ENCODE measurements around the gene ST8SIA4.

ST8SIA4 gene

DNA sequence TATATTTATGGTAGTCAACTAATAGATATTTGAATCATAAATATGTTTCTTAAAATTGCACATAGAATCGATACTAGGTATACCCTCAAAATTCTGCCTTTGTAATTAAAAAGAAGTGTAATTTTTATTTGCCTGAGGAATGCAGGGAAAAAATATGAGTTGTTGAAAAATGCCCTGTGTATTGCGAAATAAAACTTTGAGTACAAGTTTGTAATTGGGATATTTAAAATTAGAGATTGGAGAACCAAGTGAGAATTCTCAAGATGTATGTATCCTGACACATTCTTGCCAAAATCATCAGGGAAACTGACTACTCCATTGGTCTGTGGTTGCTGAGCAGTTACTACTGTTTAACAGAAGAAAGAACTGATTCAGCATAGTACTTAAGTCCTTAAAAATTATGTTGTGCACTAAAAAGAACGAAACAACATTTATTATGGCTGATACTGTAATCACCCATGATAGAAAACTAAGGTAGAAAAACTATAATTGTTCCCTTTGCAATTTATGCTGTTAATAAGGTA, 36.0 kb downstream of the ST8SIA4 start:
- no peak for DNase-seq

DNA sequence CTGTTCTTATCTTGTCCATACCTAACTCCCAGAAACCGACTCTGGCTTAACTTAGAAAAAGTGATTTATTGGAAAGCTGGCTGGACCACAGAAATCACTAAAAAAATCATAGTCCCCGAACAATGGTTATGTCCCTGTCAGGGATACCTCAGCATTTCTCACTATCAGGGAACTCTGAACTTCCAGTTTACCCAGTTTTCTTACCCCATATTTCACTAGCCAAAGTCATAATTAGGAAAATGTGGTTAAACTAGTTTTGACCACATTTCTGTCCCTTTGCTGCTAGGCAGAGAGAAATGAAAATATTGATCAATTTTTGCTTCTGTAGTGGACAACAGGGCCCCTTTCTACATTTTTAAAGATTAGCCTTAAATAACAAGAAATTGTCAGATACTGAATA, 38.2 kb downstream of the ST8SIA4 start:
- no peak for DNase-seq

DNA sequence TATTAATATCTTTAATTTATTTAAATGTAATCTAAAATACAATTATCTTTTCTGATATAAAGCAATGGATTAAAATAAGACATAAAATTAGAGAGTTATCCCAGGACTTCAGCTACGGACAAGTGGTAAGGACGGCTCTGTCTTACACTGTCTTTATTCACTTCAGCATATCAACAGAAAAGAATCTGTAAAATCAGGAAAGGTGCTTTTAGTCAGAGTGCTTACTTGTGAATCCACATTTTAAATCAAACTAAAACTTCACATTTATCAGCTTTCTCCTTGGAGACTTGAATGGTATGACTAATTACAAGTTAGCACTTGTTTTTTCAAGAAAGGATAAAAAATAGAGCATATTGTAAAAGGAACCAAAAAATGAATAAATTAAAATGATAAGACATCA, 39.3 kb downstream of the ST8SIA4 start:
- DNase-seq = no peak

DNA sequence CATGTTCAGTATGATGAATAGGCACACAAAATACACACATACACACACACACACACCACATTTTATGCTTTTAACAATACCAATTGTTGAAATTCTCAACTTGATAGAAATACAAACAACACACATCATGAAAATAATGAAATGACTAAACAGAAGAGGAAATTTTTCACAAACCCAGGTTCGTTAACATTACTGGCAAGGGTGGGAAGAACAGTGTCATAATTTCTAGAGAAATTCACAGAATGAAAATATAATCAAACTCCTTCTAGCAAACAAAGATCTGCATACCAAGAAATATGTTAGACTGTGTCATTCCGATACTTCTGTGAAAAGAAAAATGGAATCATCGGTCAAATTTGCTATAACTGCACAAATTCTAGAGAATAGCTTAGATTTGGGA, 41.9 kb downstream of the ST8SIA4 start:
- no peak for DNase-seq

DNA sequence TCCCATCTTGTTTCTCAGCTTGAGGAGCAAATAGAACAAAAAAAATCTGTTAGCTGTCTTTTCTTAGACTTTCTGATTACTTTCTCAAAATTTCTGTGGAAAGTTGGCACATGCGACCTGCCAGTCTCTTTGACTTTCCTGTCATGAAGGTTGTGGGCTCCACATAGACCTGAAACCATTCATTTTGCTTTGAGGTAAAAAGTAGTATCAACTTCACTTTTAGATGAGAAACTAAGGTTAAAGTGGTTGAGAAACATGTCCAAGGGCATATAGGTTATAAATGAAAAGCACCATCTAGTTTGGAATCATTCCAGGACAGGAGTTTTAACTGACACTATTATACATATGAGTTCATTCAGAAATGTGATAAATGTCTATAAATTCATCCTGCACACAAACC, 42.7 kb downstream of the ST8SIA4 start:
- no peak for DNase-seq

DNA sequence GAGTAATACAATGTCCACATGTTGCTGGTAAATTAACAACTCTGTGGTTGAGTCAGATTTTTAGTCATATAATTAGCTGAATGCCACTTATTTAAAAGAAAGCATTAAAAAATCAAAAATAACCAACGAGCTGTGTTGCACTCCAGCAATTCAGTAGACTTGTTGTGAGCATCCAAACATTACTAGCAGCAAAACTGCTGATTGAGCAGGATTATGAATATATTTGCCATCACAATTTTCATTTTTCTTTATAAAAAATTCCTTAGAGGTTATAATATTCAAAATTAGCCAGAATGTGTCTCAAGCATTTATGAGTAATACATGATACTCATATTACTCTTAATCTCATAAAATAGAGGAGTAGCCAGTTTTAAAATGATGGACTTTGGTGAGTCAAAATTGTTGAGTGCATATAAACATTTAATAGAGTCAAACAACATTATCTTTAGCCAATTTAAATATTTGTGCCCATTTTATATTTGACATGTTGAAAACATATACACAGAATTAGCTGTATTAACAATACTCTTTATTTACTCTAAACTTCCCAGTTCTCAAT, 44.0 kb downstream of the ST8SIA4 start:
- DNase-seq = no peak

DNA sequence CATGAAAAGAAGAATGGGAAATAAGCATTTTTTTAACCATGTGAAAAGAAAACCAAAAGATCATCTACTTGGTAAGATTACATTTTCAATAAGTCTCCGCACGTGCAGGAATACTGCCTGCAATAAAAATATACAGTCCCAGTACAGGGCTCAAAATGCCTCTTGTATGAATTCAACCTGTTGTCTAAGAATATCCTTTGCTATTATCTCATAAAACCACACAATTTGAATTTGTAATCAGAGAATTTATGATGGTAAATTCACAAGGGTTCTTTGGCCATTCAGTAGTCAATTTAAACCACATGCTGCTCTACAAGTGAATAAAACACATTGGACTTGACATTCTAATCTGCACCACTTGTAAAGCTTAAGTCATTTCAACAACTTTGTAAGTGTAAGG, 46.6 kb downstream of the ST8SIA4 start:
- DNase-seq = no peak

DNA sequence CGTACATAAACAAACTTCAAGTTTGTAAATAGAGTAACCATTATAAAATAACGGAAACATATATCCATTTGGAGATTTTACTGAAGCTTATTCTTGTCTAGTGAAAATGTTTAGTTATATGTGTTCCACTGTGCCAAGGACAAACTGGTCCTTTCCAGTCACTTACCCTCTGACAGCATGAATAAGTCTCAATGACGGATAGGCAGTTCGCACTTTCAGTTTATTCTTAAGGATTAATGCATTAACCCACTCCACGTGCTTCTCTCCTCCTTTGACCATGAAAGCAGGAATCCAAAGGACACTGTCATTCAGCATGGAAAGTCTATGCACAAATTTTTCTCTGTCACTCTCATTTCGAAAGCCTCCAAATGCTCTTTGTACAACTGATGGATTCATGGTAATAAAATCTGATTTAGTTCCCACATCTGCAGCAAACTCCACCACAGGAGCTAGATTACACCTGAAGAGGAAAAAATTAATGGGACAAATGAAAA, 47.1 kb downstream of the ST8SIA4 start:
- DNase-seq = no peak

DNA sequence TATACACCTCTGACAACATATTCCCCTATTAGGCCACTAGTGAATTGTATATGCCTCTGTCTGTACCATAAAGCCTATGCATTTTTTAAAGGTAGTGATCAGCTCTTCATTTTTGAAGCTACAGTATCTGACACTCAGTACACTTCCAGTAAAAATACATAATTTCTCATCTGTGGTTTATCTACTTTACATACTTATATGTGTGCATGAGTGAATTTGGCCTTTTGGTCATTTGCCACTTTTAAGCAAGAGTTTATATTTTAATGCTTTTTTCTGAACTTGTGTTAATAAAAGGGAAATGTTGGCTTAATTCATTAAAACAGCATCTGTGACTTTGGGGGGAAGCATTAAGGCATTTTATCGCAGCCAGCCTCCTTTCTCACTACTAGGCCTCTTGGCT, 47.8 kb downstream of the ST8SIA4 start:
- no peak for DNase-seq

DNA sequence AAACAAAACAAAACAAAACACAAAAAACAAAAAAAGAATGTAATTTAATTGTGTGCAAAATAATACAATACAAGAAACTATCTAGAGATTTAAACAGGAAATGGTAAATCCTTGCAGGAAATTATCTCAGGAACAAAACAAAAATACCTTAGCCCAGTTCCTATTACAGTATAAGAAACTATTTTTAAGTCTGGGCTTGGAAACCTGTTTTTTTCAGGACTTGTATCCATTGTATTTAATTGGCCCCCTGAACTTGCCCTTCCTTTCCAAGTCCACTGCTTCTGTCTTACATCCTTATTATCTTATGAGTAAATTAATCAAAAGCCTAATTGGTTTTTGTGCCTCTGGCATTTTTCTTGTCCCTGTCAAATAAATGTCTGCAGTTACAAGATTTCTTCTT, 48.5 kb downstream of the ST8SIA4 start:
- DNase-seq = no peak

DNA sequence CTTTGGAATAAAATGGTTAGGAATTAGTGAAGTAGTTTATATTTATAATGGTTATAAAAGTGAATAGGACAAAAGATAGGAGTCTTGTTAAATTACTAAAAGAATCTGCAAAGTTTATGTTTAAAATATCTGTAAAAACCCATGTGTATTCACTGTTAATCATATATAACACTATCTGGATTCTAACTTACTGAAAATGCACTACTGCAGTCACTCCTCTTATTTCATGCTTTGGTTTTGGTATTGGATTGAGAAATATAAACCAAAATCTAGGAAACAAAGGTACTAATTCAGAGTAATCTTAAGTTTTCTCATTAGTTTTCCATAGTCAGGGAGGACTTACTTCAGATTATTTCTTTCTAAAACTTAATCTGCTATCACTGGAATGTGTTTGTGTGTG, 49.5 kb downstream of the ST8SIA4 start:
- no peak for DNase-seq

DNA sequence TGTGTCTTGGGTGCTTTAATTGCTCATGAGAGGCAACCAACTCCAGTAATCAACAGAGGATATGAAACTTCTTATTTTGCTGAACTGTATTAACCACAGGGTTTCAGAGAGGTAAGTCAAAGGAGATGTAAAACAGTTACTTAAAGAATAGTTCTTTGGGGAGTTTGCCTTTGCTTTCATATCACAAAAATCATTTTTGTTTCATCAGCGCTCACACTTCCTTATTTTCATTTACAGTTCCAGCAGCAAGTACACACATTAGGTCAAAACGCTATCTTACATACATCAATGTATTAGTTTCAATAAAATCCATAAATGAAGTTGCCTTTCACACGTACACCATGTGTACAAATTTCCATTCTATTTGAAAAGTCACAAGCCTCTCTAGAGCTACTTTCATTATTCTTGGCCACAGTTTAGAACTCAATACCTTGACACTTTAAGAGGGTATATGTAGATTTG, 50.1 kb downstream of the ST8SIA4 start:
- DNase-seq = no peak

DNA sequence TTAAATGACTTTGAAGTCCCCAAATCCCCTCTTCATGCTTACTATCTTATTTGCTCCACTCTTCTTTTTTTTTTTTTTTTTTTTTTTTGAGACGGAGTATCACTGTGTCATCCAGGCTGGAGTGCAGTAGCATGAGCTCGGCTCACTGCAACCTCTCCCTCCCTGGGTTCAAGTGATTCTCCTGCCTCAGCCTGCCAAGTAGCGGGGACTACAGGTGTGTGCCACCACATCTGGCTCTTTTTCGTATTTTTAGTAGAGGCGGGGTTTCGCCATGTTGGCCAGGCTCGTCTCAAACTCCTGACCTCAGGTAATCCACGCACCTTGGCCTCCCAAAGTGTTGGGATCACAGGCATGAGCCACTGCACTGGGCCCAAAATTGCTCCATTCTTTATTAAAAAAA, 51.0 kb downstream of the ST8SIA4 start:
- no peak for DNase-seq

DNA sequence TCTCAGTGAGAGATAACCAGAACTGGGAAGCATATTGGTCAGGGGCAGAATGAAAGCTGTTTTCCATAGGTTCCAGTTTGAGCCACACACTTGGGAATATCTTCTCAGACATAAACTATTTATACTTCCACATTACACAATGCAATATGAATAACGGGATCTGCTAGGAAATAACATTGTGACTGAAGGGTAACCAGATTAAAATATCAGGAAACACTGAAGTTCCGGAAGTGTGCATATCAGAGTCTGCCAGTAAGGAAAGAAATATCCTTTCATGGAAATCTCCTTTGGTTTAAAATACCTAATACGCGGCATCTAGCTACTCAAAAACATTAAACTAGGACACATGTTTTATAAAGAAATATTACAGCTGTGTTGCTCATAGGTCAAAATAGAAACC, 56.3 kb downstream of the ST8SIA4 start:
- no peak for DNase-seq

DNA sequence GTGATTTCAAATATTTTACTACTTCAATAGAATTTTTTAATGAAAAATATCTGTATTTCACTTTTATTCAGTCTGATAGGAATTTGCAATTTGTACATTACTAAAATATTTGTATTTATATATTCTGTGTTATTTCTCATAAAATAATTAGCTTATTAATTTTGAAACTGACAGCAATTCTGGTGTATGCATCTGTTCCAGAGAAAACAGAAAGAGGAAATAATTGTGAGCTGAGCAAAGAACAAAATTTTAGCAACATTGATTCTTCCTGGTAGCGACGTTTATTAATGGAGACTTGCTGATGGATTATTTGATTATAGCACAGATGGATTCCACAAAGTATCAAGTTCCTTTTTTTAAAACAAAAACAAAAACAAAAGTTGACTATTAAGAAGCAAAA, 61.0 kb downstream of the ST8SIA4 start:
- DNase-seq = no peak

DNA sequence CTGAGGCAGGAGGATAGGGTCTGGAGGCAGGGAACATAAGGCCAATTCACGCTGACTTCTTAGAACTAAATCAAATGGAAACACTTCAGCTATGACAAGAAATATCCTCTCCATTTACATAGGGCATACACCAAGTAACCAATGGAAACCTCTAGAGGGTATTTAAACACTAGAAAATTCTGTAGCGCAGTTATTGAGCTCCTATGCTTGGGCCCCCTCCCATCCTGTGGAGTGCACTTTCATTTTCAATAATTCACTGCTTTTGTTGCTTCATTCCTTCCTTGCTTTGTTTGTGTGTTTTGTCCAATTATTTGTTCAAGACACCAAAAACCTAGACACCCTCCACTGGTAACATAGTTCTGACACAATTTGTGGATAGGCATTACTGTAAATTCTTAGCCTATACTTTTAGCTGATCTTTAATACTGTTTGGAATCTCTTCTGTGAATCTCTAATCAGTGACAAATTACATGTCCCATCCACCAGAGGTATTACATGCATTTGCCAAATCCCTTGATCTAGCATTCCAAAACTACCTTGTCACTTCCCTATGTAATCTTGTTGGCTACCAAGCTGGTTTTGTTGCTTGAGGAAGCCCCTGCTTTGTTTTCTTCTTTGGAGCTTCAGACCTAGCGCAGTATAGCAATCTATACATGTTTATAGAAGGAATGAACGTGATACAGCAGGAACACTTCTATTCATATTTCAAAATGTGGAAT, 61.6 kb downstream of the ST8SIA4 start:
- no peak for DNase-seq

DNA sequence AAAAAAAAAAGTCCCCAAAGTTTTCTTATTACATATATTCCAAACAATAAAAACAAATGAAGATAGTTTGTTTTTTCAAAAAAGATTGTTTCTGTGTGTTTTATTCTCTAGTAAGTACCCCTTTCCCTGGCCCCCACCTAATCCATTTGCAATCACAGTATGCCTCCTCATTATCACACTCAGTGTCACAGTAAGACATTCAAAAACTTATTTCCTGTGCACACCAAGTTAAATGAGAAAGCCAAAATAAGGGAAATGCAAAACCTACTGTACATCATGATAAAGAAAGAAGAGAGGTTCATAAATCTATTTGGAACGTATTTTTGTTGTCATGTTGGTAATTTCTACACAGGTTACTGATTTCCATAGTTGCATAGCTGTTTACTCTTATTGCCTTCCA, 62.3 kb downstream of the ST8SIA4 start:
- no peak for DNase-seq

DNA sequence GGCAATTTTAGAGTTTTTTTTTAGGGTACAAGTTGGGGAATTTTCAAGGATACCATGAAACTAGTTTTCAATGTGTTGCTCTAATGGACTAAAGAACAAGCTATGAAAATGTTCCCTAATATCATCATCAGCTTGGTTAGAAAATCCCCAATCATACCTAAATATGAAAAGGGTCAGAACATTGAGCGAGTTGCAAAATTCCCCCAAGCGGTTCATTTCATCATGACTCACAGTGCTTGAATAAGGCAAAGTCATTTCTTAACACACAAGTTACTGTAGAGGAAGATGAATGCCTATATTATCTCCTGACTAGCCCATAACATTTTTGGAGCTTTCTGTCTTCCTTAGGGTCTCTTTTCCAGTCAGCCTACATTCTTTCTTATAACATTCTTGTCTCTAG, 62.7 kb downstream of the ST8SIA4 start:
- no peak for DNase-seq

DNA sequence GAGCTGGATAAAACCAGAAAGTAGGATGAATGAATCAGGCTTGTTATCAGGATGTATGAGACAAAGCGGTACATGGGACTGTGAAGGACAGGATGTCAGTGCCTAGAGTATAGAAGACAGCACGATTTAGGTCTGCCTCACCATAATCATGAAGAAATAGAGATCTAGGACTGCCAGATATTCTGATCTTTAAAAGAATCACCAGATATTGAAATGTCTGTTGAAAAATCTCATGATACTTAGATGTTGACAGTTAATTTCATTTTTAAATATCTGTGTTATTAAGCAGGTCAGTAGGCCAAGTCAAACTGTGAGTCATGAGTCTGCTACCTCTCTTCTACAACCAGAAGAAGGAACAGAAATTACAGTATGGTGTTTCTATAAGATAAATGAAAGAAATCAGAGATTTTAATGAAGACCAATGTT, 65.0 kb downstream of the ST8SIA4 start:
- no peak for DNase-seq

DNA sequence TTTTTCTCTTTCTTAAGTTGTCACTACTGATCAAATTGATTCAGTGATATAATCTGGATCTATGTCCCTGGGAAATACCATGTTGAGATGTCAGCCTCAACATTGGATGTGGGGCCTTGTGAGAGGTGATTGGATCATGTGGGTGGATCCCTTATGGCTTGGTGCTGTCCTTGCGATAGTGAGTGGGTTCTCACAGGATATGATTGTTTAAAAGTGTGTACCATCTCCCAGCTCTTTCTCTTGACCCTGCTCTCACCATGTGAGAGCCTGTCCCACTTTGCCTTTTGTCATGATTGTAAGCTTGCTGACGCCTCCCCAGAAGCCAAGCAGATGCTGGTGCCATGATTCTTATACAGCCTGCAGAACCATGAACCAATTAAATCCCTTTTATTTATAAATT, 68.6 kb downstream of the ST8SIA4 start:
- no peak for DNase-seq

DNA sequence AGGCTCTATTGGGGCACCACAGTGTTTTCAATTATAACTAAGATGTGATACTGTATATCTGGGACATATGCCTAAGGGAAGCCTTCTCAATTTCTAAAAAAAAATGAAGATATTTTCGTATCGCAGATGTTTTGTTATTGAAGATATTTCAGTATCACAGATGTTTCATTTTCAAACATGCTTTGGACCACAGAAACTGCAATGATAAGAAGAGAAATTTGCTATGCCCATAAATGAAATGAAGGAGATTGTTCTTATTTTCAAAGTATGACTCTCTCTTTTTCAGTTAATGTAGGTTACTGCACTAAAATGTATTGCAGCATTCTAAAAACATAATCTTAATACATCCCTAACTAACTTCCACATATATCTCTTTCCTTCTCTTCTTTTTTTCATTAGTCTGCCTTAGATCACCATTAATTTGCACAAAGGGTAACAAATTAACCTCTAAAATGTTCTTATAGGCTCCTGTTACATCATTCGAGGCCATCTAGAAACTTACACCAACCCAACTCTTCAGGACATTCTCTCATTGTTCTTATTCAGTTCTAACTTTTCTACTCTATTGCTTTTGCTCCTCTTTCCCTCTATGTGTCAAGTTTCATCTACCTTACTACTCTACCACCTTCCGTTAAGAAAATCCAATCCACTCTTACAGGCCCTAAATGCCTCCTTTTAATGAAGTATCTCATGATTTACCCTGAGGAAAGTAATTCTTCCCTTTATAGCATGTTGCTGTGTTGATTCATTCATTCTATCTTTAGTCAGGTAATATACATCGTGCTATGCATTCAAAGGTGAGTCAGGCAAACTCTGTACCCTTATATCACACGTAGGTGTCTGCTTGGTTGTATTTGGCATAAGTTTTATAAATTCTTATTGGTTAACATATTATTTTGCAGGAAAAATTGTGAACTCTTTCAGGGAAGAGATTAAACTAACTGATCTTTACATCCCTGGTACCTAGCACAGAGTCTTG, 70.5 kb downstream of the ST8SIA4 start:
- DNase-seq = no peak

DNA sequence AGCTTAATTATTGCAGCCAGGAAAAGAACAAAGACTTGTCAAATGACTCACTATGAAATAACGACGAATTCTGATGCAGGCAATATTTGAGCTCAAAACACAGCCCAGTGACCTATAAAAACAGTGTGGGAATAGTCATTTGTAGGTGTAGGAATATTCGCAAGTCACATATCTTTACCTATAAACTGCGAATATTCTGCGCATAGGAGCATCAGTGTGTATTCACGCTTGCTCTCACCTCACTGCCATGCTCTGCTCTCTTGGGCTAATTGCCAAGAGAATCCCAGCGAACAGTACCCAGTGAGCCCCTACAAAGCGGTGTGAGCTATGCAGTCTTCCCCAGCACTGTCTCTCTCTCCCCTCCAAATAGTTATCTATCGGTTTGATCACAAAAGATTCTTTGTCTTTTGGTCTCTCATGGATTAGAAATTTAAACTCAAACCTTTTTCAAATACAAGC, 74.2 kb downstream of the ST8SIA4 start:
- no peak for DNase-seq
